ENCODE results near the gene PTPRM. TPM values are rescaled to one million over a fixed set of nuclear protein-coding genes. Genes with fewer than 3 reads are reported as not detected.

The PTPRM gene
- total RNA-seq, 1 donor from 2014 or later, result 257 TPM

DNA sequence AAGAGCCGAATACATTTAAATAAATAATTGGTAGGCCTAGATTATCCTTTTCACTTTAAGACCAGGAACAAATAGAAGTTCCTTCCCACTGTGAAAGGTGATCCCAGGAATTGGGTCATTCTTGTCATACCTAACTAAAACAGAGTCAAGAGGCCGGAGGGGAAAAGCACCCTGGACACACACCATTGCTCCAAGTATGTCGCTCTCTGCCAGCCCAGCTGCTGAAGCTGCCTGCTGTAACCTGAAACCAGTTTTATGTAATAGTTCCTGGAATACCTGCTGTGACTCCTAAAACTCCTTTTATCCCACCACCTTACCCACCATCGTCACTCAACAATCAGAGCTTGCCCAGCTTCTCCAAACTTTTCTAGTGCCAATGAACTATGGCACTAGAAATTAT lies 217.1 kb downstream of the PTPRM start:
- intact Hi-C loops (cut with DNase I), result no loop called here

DNA sequence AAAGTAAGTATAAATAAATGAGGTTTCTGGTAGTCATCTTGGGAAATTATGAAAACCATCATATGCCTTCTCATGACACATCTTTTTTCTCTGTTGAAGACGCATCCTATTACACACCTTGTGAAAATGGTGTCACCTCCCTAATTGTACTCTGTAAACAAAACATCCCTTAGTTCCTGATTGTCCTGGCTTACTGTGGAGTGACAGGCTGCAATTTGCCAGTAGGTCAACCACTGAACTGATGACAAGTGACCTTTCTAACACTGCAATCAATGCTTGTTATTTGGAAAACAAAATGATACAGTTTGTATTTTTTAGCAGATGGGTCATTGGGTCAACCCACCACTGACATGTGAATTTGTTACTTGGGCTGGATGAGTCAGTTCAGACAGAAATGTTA lies 219.5 kb downstream of the PTPRM start:
- Histone ChIP-seq H3K27me3 (no peaks in the 10 kb centered on the region), H3K36me3 (no peaks in the 10 kb centered on the region), H3K4me1 (no peaks in the 10 kb centered on the region), H3K27ac (no peak overlapping the region), H3K4me3 (no peak overlapping the region), H3K9me3 (no peaks in the 10 kb centered on the region)
- TF ChIP-seq, protein P1, sequence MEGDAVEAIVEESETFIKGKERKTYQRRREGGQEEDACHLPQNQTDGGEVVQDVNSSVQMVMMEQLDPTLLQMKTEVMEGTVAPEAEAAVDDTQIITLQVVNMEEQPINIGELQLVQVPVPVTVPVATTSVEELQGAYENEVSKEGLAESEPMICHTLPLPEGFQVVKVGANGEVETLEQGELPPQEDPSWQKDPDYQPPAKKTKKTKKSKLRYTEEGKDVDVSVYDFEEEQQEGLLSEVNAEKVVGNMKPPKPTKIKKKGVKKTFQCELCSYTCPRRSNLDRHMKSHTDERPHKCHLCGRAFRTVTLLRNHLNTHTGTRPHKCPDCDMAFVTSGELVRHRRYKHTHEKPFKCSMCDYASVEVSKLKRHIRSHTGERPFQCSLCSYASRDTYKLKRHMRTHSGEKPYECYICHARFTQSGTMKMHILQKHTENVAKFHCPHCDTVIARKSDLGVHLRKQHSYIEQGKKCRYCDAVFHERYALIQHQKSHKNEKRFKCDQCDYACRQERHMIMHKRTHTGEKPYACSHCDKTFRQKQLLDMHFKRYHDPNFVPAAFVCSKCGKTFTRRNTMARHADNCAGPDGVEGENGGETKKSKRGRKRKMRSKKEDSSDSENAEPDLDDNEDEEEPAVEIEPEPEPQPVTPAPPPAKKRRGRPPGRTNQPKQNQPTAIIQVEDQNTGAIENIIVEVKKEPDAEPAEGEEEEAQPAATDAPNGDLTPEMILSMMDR (IDR thresholded peaks at IDR 0.05), result no peak
- DNase-seq (ENCODE audit: low spot score in 2 of 2), result no peak
- intact Hi-C loops (cut with DNase I), result no loop called here

More for the DNA sequence above, 217.1 kb downstream of the PTPRM start:
- DNase-seq (ENCODE audit: low spot score in 2 of 2), result no peak
- no peaks in the 10 kb centered on the region for H3K36me3 ChIP-seq
- H3K27me3 ChIP-seq, result no peaks in the 10 kb centered on the region
- no peaks in the 10 kb centered on the region for H3K4me1 ChIP-seq
- H3K9me3 ChIP-seq, result no peaks in the 10 kb centered on the region
- H3K27ac ChIP-seq, result no peak overlapping the region
- TF ChIP-seq, protein P1 (IDR thresholded peaks at IDR 0.05), result no peak
- H3K4me3 ChIP-seq, result no peak overlapping the region

DNA sequence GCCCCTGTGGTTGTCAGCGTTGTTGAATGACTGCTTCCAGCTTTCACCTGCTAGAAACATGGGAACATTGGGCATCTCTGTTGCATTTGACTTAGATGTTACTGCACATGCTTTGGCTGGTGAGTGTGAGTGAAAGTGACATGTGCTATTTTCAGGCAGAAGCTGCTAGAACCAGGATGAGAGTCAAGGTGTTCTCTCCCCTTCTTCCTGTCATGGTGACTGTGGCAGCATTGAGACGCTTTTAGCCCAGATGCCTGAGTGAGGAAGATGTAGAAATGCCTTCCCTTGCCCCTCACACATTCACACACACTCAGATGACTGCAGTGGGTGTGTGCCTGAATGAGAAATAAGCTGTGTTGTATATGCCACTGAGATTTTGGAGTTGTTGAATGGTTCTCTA lies 220.2 kb downstream of the PTPRM start:
- Histone ChIP-seq H3K27me3 (no peaks in the 10 kb centered on the region), H3K4me3 (no peak overlapping the region), H3K9me3 (no peaks in the 10 kb centered on the region), H3K36me3 (no peaks in the 10 kb centered on the region), H3K4me1 (no peaks in the 10 kb centered on the region), H3K27ac (no peak overlapping the region)
- no peak for DNase-seq (ENCODE audit: low spot score in 2 of 2)
- intact Hi-C loops (cut with DNase I), result no loop called here
- TF ChIP-seq, protein P1 (IDR thresholded peaks at IDR 0.05), result no peak

DNA sequence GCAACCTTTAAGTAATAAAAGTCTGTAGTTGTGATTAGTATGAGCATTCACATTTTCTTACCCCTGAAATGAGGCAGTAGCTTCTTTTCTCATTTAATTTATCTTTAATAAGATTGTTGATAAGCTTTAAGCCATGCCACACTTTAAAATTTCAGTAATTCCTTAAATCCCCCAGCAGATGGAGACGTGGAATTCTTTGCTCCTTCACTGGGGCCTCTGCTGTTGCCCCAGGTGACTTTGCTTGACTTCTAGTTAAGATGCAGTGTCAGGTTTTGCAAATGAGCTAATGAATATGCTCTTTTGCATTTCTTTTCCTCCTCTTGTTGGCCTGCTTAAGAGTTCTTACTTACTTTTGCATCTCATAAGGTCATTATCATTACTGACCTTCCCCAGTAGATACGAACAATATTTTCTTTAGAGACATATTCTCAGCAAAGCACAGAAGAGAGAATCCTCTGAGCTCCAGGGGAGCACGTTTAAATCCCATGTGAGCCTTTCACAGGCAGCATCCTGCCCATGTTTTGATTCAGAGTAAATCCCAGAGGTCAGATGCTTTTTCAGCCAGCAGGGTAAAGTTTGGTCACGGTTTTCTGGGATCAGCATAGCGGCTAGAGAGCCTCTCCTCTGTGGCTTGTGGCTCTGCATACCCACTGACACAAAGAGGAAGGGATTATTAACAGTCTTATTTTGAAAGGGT lies 222.9 kb downstream of the PTPRM start:
- Histone ChIP-seq H3K4me1 (no peaks in the 10 kb centered on the region), H3K4me3 (no peak overlapping the region), H3K9me3 (no peaks in the 10 kb centered on the region), H3K27me3 (no peaks in the 10 kb centered on the region), H3K27ac (no peak overlapping the region), H3K36me3 (no peaks in the 10 kb centered on the region)
- DNase-seq (ENCODE audit: low spot score in 2 of 2), result no peak
- TF ChIP-seq, protein P1 (IDR thresholded peaks at IDR 0.05), result peak in 2 of 3 experiments; percentile 42 to 58
- intact Hi-C loops (cut with DNase I), result no loop called here

DNA sequence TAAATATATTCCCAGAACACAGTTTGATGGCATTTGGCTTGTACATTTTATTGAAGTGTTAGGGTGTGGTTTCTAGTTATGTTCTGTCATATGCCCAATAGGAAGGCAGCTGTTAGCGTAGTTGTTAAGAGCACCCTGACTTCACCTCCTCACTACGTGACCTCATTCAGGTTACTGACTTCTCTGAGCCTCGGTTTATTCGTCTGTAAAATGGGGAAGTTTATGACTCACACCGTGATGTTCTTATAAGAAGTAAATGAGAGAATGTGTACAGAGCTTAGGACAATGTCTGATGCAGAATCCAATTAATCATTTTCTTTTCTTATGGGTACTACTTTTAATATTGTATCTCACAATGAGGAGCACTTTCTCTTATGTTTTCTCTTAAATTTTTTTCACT lies 226.0 kb downstream of the PTPRM start:
- intact Hi-C loops (cut with DNase I), result no loop called here
- H3K4me3 ChIP-seq, result no peak overlapping the region
- no peaks in the 10 kb centered on the region for H3K4me1 ChIP-seq
- H3K36me3 ChIP-seq, result no peaks in the 10 kb centered on the region
- H3K9me3 ChIP-seq, result no peaks in the 10 kb centered on the region
- DNase-seq (ENCODE audit: low spot score in 2 of 2), result no peak
- no peak overlapping the region for H3K27ac ChIP-seq
- H3K27me3 ChIP-seq, result no peaks in the 10 kb centered on the region
- TF ChIP-seq, protein P1 (IDR thresholded peaks at IDR 0.05), result no peak

All from ascending aorta (tissue), 2 donors.